DMS114 treated with DMSO at 0.1 percent for 48 hours (cell line): ENCODE measurements around the gene FADS1.

Experiments used
- DNase-seq: peaks from one replicate; lab custom pipeline; 2025; ENCODE audit not compliant: unreplicated experiment; lab: John Stamatoyannopoulos, UW

FADS1 gene

GRCh38 chr11:61846362-61847020 is 29.7 kb upstream of the FADS1 start:
- DNase-seq, result no peak

- DNase-seq, result no peak
These were observed 28.2 kb upstream of the FADS1 start for GRCh38 chr11:61844909-61845565.

- no peak for DNase-seq
These were observed 25.7 kb upstream of the FADS1 start for GRCh38 chr11:61842528-61842820.

GRCh38 chr11:61841636-61842527 is 25.1 kb upstream of the FADS1 start:
- DNase-seq, result no peak

- no peak for DNase-seq
These were observed 23.6 kb upstream of the FADS1 start for GRCh38 chr11:61840371-61840770.

GRCh38 chr11:61839742-61840141 is 22.9 kb upstream of the FADS1 start:
- DNase-seq, result no peak

GRCh38 chr11:61838921-61839320 is 22.1 kb upstream of the FADS1 start:
- DNase-seq, result no peak

GRCh38 chr11:61838501-61838900 is 21.7 kb upstream of the FADS1 start:
- DNase-seq, result no peak

- no peak for DNase-seq
These were observed 20.7 kb upstream of the FADS1 start for GRCh38 chr11:61837411-61838005.

GRCh38 chr11:61836193-61836592 is 19.4 kb upstream of the FADS1 start:
- DNase-seq, result no peak

- DNase-seq, result no peak
These were observed 17.7 kb upstream of the FADS1 start for GRCh38 chr11:61834278-61835048.

GRCh38 chr11:61833926-61834277 is 17.1 kb upstream of the FADS1 start:
- no peak for DNase-seq

- DNase-seq, result no peak
These were observed 16.7 kb upstream of the FADS1 start for GRCh38 chr11:61833471-61833870.

GRCh38 chr11:61832754-61833153 is 16.0 kb upstream of the FADS1 start:
- DNase-seq, result no peak

- DNase-seq, result no peak
These were observed 15.4 kb upstream of the FADS1 start for GRCh38 chr11:61832207-61832606.

GRCh38 chr11:61830237-61831105 is 13.7 kb upstream of the FADS1 start:
- no peak for DNase-seq

GRCh38 chr11:61829806-61830205 is 13.0 kb upstream of the FADS1 start:
- DNase-seq, result no peak

GRCh38 chr11:61828629-61829407 is 12.0 kb upstream of the FADS1 start:
- no peak for DNase-seq

- no peak for DNase-seq
These were observed 11.5 kb upstream of the FADS1 start for GRCh38 chr11:61828379-61828628.
